Bronchial epithelial cell (primary cell): Measurements from ENCODE around the gene MROH9. TPM values are rescaled to one million over a fixed set of nuclear protein-coding genes. Genes with fewer than 3 reads are reported as not detected.

Experiments used
- total RNA-seq: library from RNA; depleted of rRNA; stranded (reverse); fragments of >200 nt; gene quantifications from 2 replicates; pipeline ENCODE4 v1.2.1, GENCODE V29; 2014

The MROH9 gene
- total RNA-seq, 1 donor from 2014 or later, result not detected

Other genes with a start within 250 kb of the MROH9 start
- not detected in 2 replicates for gene FMO3, start 155.4 kb downstream of the MROH9 start, total RNA-seq
- not detected in 2 replicates for gene FMO2, start 249.8 kb downstream of the MROH9 start, total RNA-seq